ENCODE measurements around the gene CNTNAP2.
"Not testable (repeated sequence)": the region's sequence is repeated elsewhere in the genome, so short reads cannot be mapped to it uniquely, and the experiment has no call there.

The CNTNAP2 gene

DNA sequence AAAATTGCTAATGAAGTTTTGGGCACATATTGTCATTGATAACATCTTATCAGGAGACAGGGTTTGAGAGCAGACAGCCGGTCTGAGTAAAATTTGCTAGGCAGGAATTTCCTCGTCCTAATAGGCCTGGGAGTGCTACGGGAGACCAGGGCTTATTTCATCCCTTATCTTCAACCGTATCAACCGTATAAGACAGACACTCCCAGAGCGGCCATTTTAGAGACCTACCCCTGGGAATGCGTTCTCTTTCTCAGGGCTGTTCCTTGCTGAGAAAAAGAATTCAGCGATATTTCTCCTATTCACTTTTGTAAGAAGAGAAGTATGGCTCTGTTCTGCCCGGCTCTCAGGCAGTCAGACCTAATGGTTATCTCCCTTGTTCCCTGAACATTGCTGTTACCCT is 74.8 kb downstream of the CNTNAP2 start:
- CTCF ChIA-PET; H3K9me3 ChIP-seq (ENCODE audit: control extremely low read depth in 1 of 5, control insufficient read depth in 4 of 5, insufficient read depth in 2 of 5, low read depth in 1 of 5, low read length in 4 of 5); DNase-seq; H3K27ac ChIP-seq (ENCODE audit: insufficient read depth in 1 of 2, low read depth in 1 of 2, low read length in 2 of 2, poor library complexity in 1 of 2, severe bottlenecking in 2 of 2); H3K4me3 ChIP-seq (ENCODE audit: control insufficient read depth in 1 of 7, extremely low read depth in 1 of 7, insufficient read depth in 4 of 7, low read depth in 2 of 7, low read length in 6 of 7); H3K36me3 ChIP-seq (ENCODE audit: control insufficient read depth in 4 of 4, insufficient read depth in 4 of 4, low read length in 3 of 4); H3K27me3 ChIP-seq (replicated peaks in 2 of 5; ENCODE audit: control insufficient read depth in 4 of 5, insufficient read depth in 5 of 5, low read length in 4 of 5); POLR2A ChIA-PET; H3K4me1 ChIP-seq (ENCODE audit: control extremely low read depth in 1 of 4, control insufficient read depth in 4 of 4, insufficient read depth in 4 of 4, low read length in 3 of 4): not testable (repeated sequence)
- WGBS (ENCODE audit: insufficient coverage): 100% methylated on average over 3 of the region's 9 CpGs

DNA sequence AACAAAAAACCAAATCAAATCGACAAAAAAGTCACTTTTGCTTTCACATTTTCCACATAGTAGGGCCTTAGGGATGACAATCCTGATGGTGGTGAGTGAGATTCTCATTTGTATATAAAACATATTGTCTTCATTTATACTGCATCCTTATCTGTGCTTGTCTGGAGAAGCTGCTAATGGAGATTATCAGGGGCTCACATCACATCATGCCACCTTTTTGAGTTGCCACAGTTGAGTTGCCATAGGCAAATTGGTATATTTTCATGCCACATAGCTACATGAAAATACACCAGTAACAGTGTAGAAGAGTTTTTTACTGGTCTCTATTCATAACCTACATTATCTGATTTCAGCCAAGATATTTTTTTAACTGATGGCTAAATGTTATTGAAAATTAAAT is 85.3 kb downstream of the CNTNAP2 start:
- WGBS (ENCODE audit: insufficient coverage): no CpG with 5 or more reads among the region's 1 CpG
- CTCF ChIA-PET: interaction anchor here (1.3 kb wide), 1 partner anchor 21 kb away, joined by 3 read pairs; no protein-coding TSS in a partner anchor
- POLR2A ChIA-PET: no interaction called here

DNA sequence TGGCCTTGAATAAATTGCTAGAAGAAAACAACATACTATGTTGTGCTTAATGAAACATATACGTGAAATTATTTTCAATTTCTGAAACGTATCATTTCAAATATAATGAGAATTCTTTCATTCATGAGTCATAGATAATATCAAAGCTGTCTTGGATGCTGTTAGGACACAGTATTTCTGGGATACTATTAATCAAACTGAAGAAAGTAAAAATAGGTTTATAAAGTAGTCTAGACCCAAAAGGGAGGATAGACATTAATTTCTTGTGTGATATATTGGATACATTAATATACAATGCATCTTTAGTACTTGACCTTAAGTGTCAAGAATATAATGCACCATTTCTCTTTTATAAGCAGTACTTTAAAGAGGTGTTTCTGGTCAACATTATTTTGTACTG is 89.7 kb downstream of the CNTNAP2 start:
- Histone ChIP-seq H3K27ac (ENCODE audit: insufficient read depth in 1 of 2, low read depth in 1 of 2, low read length in 2 of 2, poor library complexity in 1 of 2, severe bottlenecking in 2 of 2) (no peak overlapping the region), H3K36me3 (ENCODE audit: control insufficient read depth in 4 of 4, insufficient read depth in 4 of 4, low read length in 3 of 4) (no peaks in the 10 kb centered on the region), H3K9me3 (ENCODE audit: control extremely low read depth in 1 of 5, control insufficient read depth in 4 of 5, insufficient read depth in 2 of 5, low read depth in 1 of 5, low read length in 4 of 5) (no peaks in the 10 kb centered on the region), H3K27me3 (replicated peaks in 2 of 5; ENCODE audit: control insufficient read depth in 4 of 5, insufficient read depth in 5 of 5, low read length in 4 of 5) (no peaks in the 10 kb centered on the region), H3K4me3 (ENCODE audit: control insufficient read depth in 1 of 7, extremely low read depth in 1 of 7, insufficient read depth in 4 of 7, low read depth in 2 of 7, low read length in 6 of 7) (no peak overlapping the region), H3K4me1 (ENCODE audit: control extremely low read depth in 1 of 4, control insufficient read depth in 4 of 4, insufficient read depth in 4 of 4, low read length in 3 of 4) (no peaks in the 10 kb centered on the region)
- DNase-seq: no peak
- ChIA-PET POLR2A (no interaction called here), CTCF (no interaction called here)
- no CpG with 5 or more reads among the region's 2 CpGs for WGBS (ENCODE audit: insufficient coverage)

More for the DNA sequence above, 85.3 kb downstream of the CNTNAP2 start:
- Histone ChIP-seq H3K4me3 (ENCODE audit: control insufficient read depth in 1 of 7, extremely low read depth in 1 of 7, insufficient read depth in 4 of 7, low read depth in 2 of 7, low read length in 6 of 7) (no peak overlapping the region), H3K27ac (ENCODE audit: insufficient read depth in 1 of 2, low read depth in 1 of 2, low read length in 2 of 2, poor library complexity in 1 of 2, severe bottlenecking in 2 of 2) (no peak overlapping the region), H3K36me3 (ENCODE audit: control insufficient read depth in 4 of 4, insufficient read depth in 4 of 4, low read length in 3 of 4) (no peaks in the 10 kb centered on the region), H3K27me3 (replicated peaks in 2 of 5; ENCODE audit: control insufficient read depth in 4 of 5, insufficient read depth in 5 of 5, low read length in 4 of 5) (no peaks in the 10 kb centered on the region), H3K9me3 (ENCODE audit: control extremely low read depth in 1 of 5, control insufficient read depth in 4 of 5, insufficient read depth in 2 of 5, low read depth in 1 of 5, low read length in 4 of 5) (no peaks in the 10 kb centered on the region), H3K4me1 (ENCODE audit: control extremely low read depth in 1 of 4, control insufficient read depth in 4 of 4, insufficient read depth in 4 of 4, low read length in 3 of 4) (no peaks in the 10 kb centered on the region)
- DNase-seq: no peak

DNA sequence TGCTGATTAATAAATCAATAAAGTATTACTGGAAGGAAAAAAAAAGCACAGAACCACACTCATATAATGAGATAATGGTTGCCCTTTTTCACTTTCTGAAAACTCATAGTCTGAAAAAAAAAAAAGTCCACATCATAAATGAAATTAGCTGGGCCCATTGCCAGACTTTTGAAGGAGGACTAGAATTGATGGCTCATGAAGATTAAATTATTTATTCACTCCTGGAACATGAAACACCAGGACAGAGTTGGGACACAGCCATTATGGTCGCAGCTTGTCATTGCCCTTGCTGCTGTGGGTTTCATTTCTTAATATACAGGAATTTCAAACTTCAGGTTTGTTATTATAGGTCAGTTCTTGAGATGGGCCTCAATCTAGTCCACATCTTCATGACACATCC is 91.9 kb downstream of the CNTNAP2 start:
- H3K36me3 ChIP-seq (ENCODE audit: control insufficient read depth in 4 of 4, insufficient read depth in 4 of 4, low read length in 3 of 4): no peaks in the 10 kb centered on the region
- no peak for DNase-seq
- no peaks in the 10 kb centered on the region for H3K9me3 ChIP-seq (ENCODE audit: control extremely low read depth in 1 of 5, control insufficient read depth in 4 of 5, insufficient read depth in 2 of 5, low read depth in 1 of 5, low read length in 4 of 5)
- POLR2A ChIA-PET: no interaction called here
- CTCF ChIA-PET: no interaction called here
- H3K27ac ChIP-seq (ENCODE audit: insufficient read depth in 1 of 2, low read depth in 1 of 2, low read length in 2 of 2, poor library complexity in 1 of 2, severe bottlenecking in 2 of 2): no peak overlapping the region
- no CpG with 5 or more reads among the region's 1 CpG for WGBS (ENCODE audit: insufficient coverage)
- H3K27me3 ChIP-seq (replicated peaks in 2 of 5; ENCODE audit: control insufficient read depth in 4 of 5, insufficient read depth in 5 of 5, low read length in 4 of 5): no peaks in the 10 kb centered on the region
- no peak overlapping the region for H3K4me3 ChIP-seq (ENCODE audit: control insufficient read depth in 1 of 7, extremely low read depth in 1 of 7, insufficient read depth in 4 of 7, low read depth in 2 of 7, low read length in 6 of 7)
- H3K4me1 ChIP-seq (ENCODE audit: control extremely low read depth in 1 of 4, control insufficient read depth in 4 of 4, insufficient read depth in 4 of 4, low read length in 3 of 4): no peaks in the 10 kb centered on the region

DNA sequence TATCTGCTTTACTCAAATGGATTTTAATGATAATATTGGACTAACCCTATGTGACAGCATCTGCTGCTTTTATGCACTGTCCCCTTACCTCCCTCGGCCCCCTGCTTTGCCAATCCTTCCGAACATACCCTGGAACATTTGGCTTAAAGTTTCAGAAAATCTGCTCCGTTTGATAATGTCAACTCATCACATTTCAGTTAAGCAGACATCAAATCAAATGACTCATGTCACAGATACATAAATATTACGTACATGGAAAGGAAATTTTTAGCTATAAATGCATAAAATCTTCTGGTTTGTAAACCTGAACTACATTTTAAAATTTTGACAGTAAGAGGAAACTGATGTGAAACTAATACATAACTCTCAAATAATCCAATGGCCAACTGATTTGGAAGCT is 98.2 kb downstream of the CNTNAP2 start:
- Histone ChIP-seq H3K36me3 (ENCODE audit: control insufficient read depth in 4 of 4, insufficient read depth in 4 of 4, low read length in 3 of 4) (no peaks in the 10 kb centered on the region), H3K27ac (ENCODE audit: insufficient read depth in 1 of 2, low read depth in 1 of 2, low read length in 2 of 2, poor library complexity in 1 of 2, severe bottlenecking in 2 of 2) (no peak overlapping the region), H3K4me3 (ENCODE audit: control insufficient read depth in 1 of 7, extremely low read depth in 1 of 7, insufficient read depth in 4 of 7, low read depth in 2 of 7, low read length in 6 of 7) (no peak overlapping the region), H3K4me1 (ENCODE audit: control extremely low read depth in 1 of 4, control insufficient read depth in 4 of 4, insufficient read depth in 4 of 4, low read length in 3 of 4) (no peaks in the 10 kb centered on the region), H3K9me3 (ENCODE audit: control extremely low read depth in 1 of 5, control insufficient read depth in 4 of 5, insufficient read depth in 2 of 5, low read depth in 1 of 5, low read length in 4 of 5) (no peaks in the 10 kb centered on the region), H3K27me3 (replicated peaks in 2 of 5; ENCODE audit: control insufficient read depth in 4 of 5, insufficient read depth in 5 of 5, low read length in 4 of 5) (no peaks in the 10 kb centered on the region)
- no peak for DNase-seq
- CTCF ChIA-PET: no interaction called here
- POLR2A ChIA-PET: no interaction called here
- 100% methylated on average over 3 of the region's 4 CpGs for WGBS (ENCODE audit: insufficient coverage)

DNA sequence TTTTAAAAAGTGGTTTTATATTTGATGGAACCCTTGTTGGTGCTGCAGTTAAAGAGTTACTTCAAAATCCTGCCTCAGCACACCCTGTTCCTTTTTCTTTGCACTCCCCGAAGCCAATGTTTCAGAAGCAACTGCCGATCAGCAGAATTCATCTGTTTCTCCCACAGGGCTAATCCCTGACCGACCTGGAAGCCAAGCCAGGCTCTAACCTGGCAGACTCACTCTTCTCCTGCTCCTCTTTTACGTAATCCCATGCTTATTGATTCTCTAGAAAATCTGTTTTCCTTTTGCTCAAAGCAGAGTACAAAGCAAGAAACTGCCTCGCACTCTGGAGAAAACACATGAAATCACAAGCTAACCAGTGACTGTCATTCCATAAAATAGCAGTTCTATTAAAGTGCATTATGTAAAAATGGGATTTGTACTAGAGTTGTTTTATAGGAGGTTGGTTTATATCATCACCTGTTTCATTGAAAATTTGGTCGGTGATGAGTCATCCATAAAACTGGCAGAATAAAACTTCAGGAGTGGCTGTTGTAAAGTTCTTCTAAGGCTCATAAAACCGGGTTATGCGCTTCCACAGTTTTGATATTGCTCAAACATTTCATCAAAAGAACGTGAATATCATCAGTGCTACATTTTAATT is 99.9 kb downstream of the CNTNAP2 start:
- H3K36me3 ChIP-seq (ENCODE audit: control insufficient read depth in 4 of 4, insufficient read depth in 4 of 4, low read length in 3 of 4): no peaks in the 10 kb centered on the region
- no peak overlapping the region for H3K4me3 ChIP-seq (ENCODE audit: control insufficient read depth in 1 of 7, extremely low read depth in 1 of 7, insufficient read depth in 4 of 7, low read depth in 2 of 7, low read length in 6 of 7)
- H3K27ac ChIP-seq (ENCODE audit: insufficient read depth in 1 of 2, low read depth in 1 of 2, low read length in 2 of 2, poor library complexity in 1 of 2, severe bottlenecking in 2 of 2): no peak overlapping the region
- no peaks in the 10 kb centered on the region for H3K27me3 ChIP-seq (replicated peaks in 2 of 5; ENCODE audit: control insufficient read depth in 4 of 5, insufficient read depth in 5 of 5, low read length in 4 of 5)
- POLR2A ChIA-PET: no interaction called here
- CTCF ChIA-PET: no interaction called here
- no peaks in the 10 kb centered on the region for H3K4me1 ChIP-seq (ENCODE audit: control extremely low read depth in 1 of 4, control insufficient read depth in 4 of 4, insufficient read depth in 4 of 4, low read length in 3 of 4)
- no peak for DNase-seq
- WGBS (ENCODE audit: insufficient coverage): 98% methylated on average over 9 of the region's 9 CpGs
- no peaks in the 10 kb centered on the region for H3K9me3 ChIP-seq (ENCODE audit: control extremely low read depth in 1 of 5, control insufficient read depth in 4 of 5, insufficient read depth in 2 of 5, low read depth in 1 of 5, low read length in 4 of 5)

DNA sequence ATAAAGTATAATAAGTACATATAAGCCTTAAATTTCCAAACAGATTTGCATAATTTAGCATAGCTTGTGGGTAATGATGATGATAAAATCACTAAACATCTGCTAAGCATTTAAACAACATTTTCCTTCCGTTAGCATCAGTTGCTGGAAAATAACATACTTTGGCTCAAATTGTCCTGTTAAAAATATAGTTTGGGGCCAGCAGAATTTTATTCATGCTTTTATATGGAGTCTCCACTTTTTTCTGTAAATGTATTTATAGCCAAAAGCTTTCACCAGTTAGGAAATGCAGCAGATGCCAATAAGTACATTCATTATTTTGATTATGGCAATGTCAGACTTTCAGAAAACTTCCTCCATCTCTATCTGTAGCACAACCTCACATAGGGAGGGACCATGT is 107.2 kb downstream of the CNTNAP2 start:
- no peak overlapping the region for H3K27ac ChIP-seq (ENCODE audit: insufficient read depth in 1 of 2, low read depth in 1 of 2, low read length in 2 of 2, poor library complexity in 1 of 2, severe bottlenecking in 2 of 2)
- POLR2A ChIA-PET: no interaction called here
- no CpG with 5 or more reads among the region's 1 CpG for WGBS (ENCODE audit: insufficient coverage)
- peaks cover 0 to 1% (median 0%) of the 10 kb centered on the region in 5 experiments for H3K9me3 ChIP-seq (ENCODE audit: control extremely low read depth in 1 of 5, control insufficient read depth in 4 of 5, insufficient read depth in 2 of 5, low read depth in 1 of 5, low read length in 4 of 5)
- no peaks in the 10 kb centered on the region for H3K27me3 ChIP-seq (replicated peaks in 2 of 5; ENCODE audit: control insufficient read depth in 4 of 5, insufficient read depth in 5 of 5, low read length in 4 of 5)
- H3K4me1 ChIP-seq (ENCODE audit: control extremely low read depth in 1 of 4, control insufficient read depth in 4 of 4, insufficient read depth in 4 of 4, low read length in 3 of 4): no peaks in the 10 kb centered on the region
- DNase-seq: no peak
- no peaks in the 10 kb centered on the region for H3K36me3 ChIP-seq (ENCODE audit: control insufficient read depth in 4 of 4, insufficient read depth in 4 of 4, low read length in 3 of 4)
- no peak overlapping the region for H3K4me3 ChIP-seq (ENCODE audit: control insufficient read depth in 1 of 7, extremely low read depth in 1 of 7, insufficient read depth in 4 of 7, low read depth in 2 of 7, low read length in 6 of 7)
- CTCF ChIA-PET: no interaction called here

Measured in common myeloid progenitor, CD34-positive (primary cell).